Nephron progenitor cell (in vitro differentiated cells): Measurements from ENCODE around the gene CCDC102A.

ENCODE experiments used
- DNase-seq: peaks from one replicate; pipeline ENCODE4 v3.0.0; 2021
- H3K27ac Mint-ChIP-seq: 2 replicates; pipeline ENCODE4 v1.8.0; 2021; ENCODE audit warnings: mild to moderate bottlenecking, moderate library complexity, mixed read lengths
- H3K27me3 Mint-ChIP-seq: 2 replicates; pipeline ENCODE4 v1.8.0; 2021; ENCODE audit warnings: mild to moderate bottlenecking, low read depth, mixed read lengths; ENCODE audit not compliant: poor library complexity
- H3K36me3 Mint-ChIP-seq: 2 replicates; pipeline ENCODE4 v1.8.0; 2021; ENCODE audit warnings: low read depth, mixed read lengths
- H3K4me1 Mint-ChIP-seq: 2 replicates; pipeline ENCODE4 v1.8.0; 2021; ENCODE audit warnings: mixed read lengths
- H3K4me3 Mint-ChIP-seq: 2 replicates; pipeline ENCODE4 v1.8.0; 2021; ENCODE audit warnings: mild to moderate bottlenecking, moderate library complexity, mixed read lengths
- H3K9me3 Mint-ChIP-seq: 2 replicates; pipeline ENCODE4 v1.8.0; 2021; ENCODE audit warnings: mild to moderate bottlenecking, moderate library complexity, mixed read lengths
- TF ChIP-seq, protein P1 (sequence below): fragments of 200-600 bp; sonication (generic); IDR thresholded peaks from 2 replicates; pipeline ENCODE4 v1.5.0; 2021; ENCODE audit warnings: antibody characterized with exemption

Gene CCDC102A

DNA sequence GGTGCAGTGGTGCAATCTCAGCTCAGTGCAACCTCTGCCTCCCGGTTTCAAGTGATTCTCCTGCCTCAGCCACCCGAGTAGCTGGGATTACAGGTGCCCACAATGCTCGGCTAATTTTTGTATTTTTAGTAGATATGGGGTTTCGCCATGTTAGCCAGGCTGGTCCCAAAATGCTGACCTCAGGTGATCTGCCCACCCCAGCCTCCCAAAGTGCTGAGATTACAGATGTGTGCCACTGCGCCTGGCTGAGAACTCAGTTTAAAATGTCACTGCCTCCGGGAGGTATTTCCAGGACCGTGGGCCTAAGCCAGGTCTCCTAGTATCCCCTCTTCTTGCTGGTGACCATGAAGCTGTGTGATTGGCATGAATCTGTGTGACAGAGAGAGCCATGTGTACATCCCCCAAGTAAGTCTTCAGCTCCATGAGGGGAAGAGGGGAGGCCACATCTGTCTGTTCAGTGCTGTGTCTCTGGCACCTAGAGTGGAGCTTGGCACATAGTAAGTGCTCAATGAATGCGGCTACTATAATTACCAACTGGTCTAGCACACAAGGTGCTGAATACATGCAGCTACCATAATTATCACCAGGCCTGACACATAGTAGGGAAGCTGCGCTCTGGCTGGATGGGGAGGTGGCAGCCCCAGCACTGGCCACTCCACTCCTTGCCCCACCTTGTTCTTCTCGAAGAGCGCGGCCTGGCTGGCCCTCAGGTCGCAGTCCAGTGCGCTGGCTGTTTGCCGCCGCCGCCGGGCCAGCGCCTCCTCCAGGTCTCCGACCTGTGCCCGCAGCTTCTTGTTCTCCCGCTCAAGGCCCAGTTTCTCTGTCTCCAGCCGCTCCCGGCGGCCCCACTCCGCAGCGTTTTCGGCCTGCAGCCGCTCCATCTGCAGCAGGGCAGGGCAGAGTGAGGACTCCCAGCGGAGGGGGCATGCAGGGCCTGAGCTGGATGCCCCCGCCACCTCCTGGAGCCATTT is 18.7 kb downstream of the CCDC102A start:
- Mint-ChIP-seq H3K27ac (no peak overlapping the region), H3K4me1 (peaks cover 29% of the 10 kb centered on the region), H3K4me3 (no peak overlapping the region), H3K36me3 (peaks cover 16% of the 10 kb centered on the region), H3K9me3 (no peaks in the 10 kb centered on the region), H3K27me3 (no peaks in the 10 kb centered on the region)
- no peak for DNase-seq
- TF ChIP-seq, protein P1, sequence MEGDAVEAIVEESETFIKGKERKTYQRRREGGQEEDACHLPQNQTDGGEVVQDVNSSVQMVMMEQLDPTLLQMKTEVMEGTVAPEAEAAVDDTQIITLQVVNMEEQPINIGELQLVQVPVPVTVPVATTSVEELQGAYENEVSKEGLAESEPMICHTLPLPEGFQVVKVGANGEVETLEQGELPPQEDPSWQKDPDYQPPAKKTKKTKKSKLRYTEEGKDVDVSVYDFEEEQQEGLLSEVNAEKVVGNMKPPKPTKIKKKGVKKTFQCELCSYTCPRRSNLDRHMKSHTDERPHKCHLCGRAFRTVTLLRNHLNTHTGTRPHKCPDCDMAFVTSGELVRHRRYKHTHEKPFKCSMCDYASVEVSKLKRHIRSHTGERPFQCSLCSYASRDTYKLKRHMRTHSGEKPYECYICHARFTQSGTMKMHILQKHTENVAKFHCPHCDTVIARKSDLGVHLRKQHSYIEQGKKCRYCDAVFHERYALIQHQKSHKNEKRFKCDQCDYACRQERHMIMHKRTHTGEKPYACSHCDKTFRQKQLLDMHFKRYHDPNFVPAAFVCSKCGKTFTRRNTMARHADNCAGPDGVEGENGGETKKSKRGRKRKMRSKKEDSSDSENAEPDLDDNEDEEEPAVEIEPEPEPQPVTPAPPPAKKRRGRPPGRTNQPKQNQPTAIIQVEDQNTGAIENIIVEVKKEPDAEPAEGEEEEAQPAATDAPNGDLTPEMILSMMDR: no peak

DNA sequence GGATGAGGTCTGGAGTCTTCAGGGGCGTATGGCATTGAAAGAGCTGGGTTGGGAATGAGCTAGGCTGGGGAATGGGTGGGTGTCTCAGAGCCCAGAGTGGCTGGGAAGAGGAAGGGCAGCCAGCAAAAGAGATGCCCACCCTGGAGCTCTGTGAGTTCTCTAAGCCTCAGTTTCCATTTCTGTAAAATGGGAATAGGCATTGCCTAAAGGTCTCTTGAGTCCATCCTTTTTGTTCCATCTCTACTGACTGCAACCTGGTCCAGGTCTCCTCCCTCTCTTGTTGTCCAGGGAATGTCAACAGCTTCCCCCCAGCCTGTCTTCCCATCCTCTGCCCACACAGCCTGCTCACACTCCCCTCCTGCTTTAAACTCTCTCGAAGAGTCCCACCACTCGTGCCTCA is 19.6 kb downstream of the CCDC102A start:
- no peaks in the 10 kb centered on the region for H3K9me3 Mint-ChIP-seq
- H3K36me3 Mint-ChIP-seq: peaks cover 16% of the 10 kb centered on the region
- no peak overlapping the region for H3K27ac Mint-ChIP-seq
- no peak overlapping the region for H3K4me3 Mint-ChIP-seq
- H3K27me3 Mint-ChIP-seq: no peaks in the 10 kb centered on the region
- TF ChIP-seq, protein P1: no peak
- peaks cover 29% of the 10 kb centered on the region for H3K4me1 Mint-ChIP-seq
- no peak for DNase-seq

DNA sequence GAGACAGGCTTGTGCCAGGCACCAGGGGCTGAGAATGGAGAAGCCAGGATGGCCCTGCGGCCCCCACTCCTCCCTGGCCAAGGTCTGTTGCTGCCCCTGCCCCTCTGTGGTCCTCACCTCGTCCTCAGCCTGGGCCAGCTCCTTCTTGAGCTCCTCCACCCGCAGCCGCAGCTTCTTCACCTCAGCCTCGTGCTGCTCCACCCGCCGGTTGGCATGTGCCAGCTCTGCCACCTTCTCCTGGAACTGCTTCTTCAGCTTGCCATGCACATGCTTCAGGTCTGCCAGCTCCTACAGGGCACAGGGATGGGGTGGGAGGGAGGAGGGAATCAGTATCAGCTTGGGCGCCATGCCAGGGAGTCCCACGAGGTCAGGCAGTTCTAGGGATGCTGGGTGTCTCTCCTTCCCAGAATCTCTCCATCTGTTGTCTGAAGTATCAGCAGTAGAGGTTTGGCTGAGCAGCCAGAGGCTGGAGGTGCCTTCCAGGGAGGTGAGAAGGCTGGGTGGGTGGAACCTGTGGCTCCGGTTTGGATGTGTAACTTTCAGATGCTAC is 20.1 kb downstream of the CCDC102A start:
- no peak overlapping the region for H3K4me3 Mint-ChIP-seq
- no peaks in the 10 kb centered on the region for H3K27me3 Mint-ChIP-seq
- H3K9me3 Mint-ChIP-seq: no peaks in the 10 kb centered on the region
- DNase-seq: no peak
- H3K36me3 Mint-ChIP-seq: peaks cover 16% of the 10 kb centered on the region
- H3K27ac Mint-ChIP-seq: no peak overlapping the region
- TF ChIP-seq, protein P1: no peak
- H3K4me1 Mint-ChIP-seq: peaks cover 29% of the 10 kb centered on the region

DNA sequence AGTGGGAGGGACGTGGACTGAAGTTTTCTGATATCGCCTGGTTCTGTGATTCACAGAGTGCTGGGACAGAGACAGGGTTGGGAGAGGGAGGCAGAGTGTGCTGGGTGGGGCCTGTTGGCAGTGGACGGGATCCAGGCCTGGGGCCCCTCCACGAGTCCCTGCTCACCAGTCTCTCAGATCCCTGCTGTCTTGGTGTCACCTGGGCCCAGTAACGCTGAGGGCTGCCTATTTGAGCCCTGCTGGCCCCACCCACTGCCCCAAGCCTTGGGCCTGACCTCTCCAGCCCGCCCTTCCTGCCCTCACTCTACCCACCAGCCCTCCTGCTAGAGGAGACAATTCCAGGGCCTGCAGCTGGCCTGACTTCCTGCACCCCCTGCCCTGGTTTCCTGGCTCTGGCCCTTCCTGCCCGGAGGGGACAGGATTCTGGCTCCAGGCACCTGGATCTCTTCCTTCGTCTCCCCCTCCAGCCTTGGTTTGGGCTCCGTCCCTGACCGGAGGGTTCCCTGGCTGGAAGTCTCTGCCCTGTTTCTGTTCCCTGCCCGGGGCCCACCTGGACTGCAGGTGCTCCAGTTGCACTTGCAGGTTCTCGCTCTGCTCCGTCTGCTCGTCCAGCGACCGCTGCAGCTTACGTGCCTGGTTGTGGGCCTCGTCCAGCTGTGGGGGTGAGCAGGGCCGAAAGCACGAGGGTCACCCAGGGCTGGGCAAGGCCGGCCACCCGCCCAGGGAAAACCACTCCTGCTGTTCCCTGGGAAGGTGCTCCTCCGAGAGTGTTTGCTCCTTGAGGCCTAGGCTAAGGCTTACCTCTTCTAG is 21.4 kb downstream of the CCDC102A start:
- no peak overlapping the region for H3K27ac Mint-ChIP-seq
- no peaks in the 10 kb centered on the region for H3K27me3 Mint-ChIP-seq
- no peaks in the 10 kb centered on the region for H3K9me3 Mint-ChIP-seq
- H3K4me1 Mint-ChIP-seq: peaks cover 38% of the 10 kb centered on the region
- no peak overlapping the region for H3K4me3 Mint-ChIP-seq
- DNase-seq: no peak
- TF ChIP-seq, protein P1: no peak
- peaks cover 16% of the 10 kb centered on the region for H3K36me3 Mint-ChIP-seq

DNA sequence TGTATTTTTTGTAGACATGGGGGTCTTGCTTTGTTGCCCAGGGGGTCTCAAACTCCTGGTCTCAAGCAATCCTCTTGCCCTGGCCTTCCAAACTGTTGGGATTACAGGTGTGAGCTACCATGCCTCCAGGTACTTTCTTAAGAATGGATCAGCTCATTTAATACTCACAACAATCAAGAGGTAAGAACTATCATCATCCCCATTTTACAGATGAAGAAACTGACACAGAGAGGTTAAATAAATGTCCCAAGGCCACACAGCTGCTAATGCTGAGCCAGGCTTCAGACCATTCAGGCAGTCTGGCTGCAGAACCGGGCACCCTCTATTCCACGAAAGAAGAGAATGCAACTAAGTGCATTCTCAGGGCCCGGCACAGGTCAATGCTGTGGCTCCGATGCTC is 22.0 kb downstream of the CCDC102A start:
- H3K9me3 Mint-ChIP-seq: no peaks in the 10 kb centered on the region
- peaks cover 16% of the 10 kb centered on the region for H3K36me3 Mint-ChIP-seq
- H3K27ac Mint-ChIP-seq: no peak overlapping the region
- TF ChIP-seq, protein P1: no peak
- H3K4me1 Mint-ChIP-seq: peaks cover 40% of the 10 kb centered on the region
- no peak for DNase-seq
- no peaks in the 10 kb centered on the region for H3K27me3 Mint-ChIP-seq
- H3K4me3 Mint-ChIP-seq: no peak overlapping the region
